ENCODE results near the gene CCSER1. TPM values are rescaled to one million over a fixed set of nuclear protein-coding genes. Genes with fewer than 3 reads are reported as not detected.
"Not testable (repeated sequence)": the region's sequence is repeated elsewhere in the genome, so short reads cannot be mapped to it uniquely, and the experiment has no call there.

CCSER1 gene
- total RNA-seq, 2 experiments from 2014 or later, result not detected

DNA sequence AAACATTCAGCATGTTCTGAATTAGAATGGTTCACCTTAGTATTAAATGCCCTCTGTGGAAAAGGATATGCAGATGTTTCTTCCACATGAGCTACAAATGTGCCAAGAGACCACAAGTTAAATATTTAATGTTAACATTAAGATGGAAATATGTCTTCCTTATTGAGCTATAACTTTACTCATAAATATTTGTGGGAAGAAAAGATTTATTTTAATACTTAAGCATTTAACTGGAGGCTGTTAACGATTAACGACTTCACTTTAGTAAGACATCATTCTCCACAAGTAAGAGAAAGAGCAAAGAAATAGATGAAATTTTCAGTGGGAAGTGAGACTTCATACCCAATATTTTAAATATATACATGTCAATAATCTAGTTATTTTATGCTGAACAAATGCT lies 1130.5 kb downstream of the CCSER1 start:
- no peaks in the 10 kb centered on the region for H3K4me1 ChIP-seq (ENCODE audit: insufficient read depth, low read length, poor library complexity, severe bottlenecking)
- H3K79me2 ChIP-seq (ENCODE audit: insufficient read depth, low read depth, low read length), result no peaks in the 10 kb centered on the region
- CTCF ChIA-PET (ENCODE audit: unreplicated experiment), result no interaction called here
- no peak for DNase-seq (ENCODE audit: low spot score)
- intact Hi-C loops (cut with micrococcal nuclease; ENCODE audit: unreplicated experiment), result no loop called here
- H4K20me1 ChIP-seq (ENCODE audit: insufficient read depth, low read length), result no peaks in the 10 kb centered on the region
- no TSS peak for BruUV-seq (replicated peaks)
- no peaks in the 10 kb centered on the region for H3K9me3 ChIP-seq (ENCODE audit: low read length)
- H3K9me2 ChIP-seq (ENCODE audit: insufficient read depth, low read length), result no peaks in the 10 kb centered on the region
- H3K4me3 ChIP-seq (ENCODE audit: low read depth, low read length, poor library complexity, severe bottlenecking), result no peak overlapping the region
- no peak overlapping the region for H2AFZ ChIP-seq (ENCODE audit: low read length)
- POLR2A ChIA-PET, result no interaction called here
- no peak overlapping the region for H3K27ac ChIP-seq (ENCODE audit: low read depth, low read length, poor library complexity, severe bottlenecking)
- no peak overlapping the region for H3K4me2 ChIP-seq (ENCODE audit: low read length)
- H3K36me3 ChIP-seq (ENCODE audit: insufficient read depth, low read length), result no peaks in the 10 kb centered on the region
- no peak for TF ChIP-seq EZH2phosphoT487 (IDR thresholded peaks at IDR 0.05; ENCODE audit: borderline replicate concordance, low read depth, low read length)
- TF ChIP-seq, protein P1, sequence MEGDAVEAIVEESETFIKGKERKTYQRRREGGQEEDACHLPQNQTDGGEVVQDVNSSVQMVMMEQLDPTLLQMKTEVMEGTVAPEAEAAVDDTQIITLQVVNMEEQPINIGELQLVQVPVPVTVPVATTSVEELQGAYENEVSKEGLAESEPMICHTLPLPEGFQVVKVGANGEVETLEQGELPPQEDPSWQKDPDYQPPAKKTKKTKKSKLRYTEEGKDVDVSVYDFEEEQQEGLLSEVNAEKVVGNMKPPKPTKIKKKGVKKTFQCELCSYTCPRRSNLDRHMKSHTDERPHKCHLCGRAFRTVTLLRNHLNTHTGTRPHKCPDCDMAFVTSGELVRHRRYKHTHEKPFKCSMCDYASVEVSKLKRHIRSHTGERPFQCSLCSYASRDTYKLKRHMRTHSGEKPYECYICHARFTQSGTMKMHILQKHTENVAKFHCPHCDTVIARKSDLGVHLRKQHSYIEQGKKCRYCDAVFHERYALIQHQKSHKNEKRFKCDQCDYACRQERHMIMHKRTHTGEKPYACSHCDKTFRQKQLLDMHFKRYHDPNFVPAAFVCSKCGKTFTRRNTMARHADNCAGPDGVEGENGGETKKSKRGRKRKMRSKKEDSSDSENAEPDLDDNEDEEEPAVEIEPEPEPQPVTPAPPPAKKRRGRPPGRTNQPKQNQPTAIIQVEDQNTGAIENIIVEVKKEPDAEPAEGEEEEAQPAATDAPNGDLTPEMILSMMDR (conservative IDR thresholded peaks at IDR 0.05; ENCODE audit: low read length), result no peak

DNA sequence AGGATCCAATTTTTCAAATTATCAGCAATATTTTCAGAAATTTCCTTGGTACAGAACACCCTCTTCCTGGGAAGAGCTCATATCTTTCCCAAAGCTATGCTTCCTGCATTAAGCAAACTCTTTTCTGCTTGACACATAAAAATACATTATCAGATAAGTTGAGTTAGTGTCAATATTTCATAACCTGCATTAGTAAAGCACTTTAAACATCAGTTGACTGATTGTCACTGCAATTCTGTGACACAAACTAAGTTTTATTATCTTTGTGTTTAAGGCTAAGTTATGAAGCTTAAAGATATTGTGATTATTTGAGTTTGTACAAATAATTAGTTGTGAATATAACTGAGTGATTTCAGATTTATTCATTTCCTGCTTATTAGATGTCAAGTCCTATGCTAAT lies 1131.1 kb downstream of the CCSER1 start:
- DNase-seq (ENCODE audit: low spot score), result no peak
- Histone ChIP-seq H3K4me1 (ENCODE audit: insufficient read depth, low read length, poor library complexity, severe bottlenecking) (no peaks in the 10 kb centered on the region), H4K20me1 (ENCODE audit: insufficient read depth, low read length) (no peaks in the 10 kb centered on the region), H3K79me2 (ENCODE audit: insufficient read depth, low read depth, low read length) (no peaks in the 10 kb centered on the region), H3K4me2 (ENCODE audit: low read length) (no peak overlapping the region), H3K9me3 (ENCODE audit: low read length) (no peaks in the 10 kb centered on the region), H3K4me3 (ENCODE audit: low read depth, low read length, poor library complexity, severe bottlenecking) (no peak overlapping the region), H2AFZ (ENCODE audit: low read length) (no peak overlapping the region), H3K36me3 (ENCODE audit: insufficient read depth, low read length) (no peaks in the 10 kb centered on the region), H3K27ac (ENCODE audit: low read depth, low read length, poor library complexity, severe bottlenecking) (no peak overlapping the region), H3K9me2 (ENCODE audit: insufficient read depth, low read length) (no peaks in the 10 kb centered on the region)
- BruUV-seq (replicated peaks), result no TSS peak
- ChIA-PET POLR2A (interaction anchor here (0.6 kb wide), 1 partner anchor 414 kb away, joined by 3 read pairs; no protein-coding TSS in a partner anchor), CTCF (ENCODE audit: unreplicated experiment) (no interaction called here)
- TF ChIP-seq EZH2phosphoT487 (IDR thresholded peaks at IDR 0.05; ENCODE audit: borderline replicate concordance, low read depth, low read length), result no peak
- TF ChIP-seq, protein P1 (conservative IDR thresholded peaks at IDR 0.05; ENCODE audit: low read length), result no peak
- intact Hi-C loops (cut with micrococcal nuclease; ENCODE audit: unreplicated experiment), result no loop called here

DNA sequence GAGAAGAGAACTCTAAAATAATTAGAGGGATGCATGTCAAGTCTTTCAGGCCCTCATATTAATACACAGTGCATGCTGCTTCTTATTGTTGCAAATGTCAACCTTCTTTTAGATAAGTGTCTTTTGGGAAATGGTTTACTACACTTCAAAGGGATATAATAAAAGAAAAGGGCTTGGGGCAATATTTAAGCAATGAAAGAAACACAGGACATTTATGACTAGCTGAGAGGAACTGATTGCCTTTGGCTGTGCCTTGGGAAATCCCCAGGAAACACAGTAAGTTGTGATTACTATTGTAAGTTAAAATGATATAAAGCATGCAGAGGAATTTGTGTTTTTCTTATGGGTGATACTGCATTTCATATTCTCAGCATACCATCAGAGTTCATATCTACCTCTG lies 1140.3 kb downstream of the CCSER1 start:
- no TSS peak for BruUV-seq (replicated peaks)
- TF ChIP-seq, protein P1 (conservative IDR thresholded peaks at IDR 0.05; ENCODE audit: low read length), result no peak
- TF ChIP-seq EZH2phosphoT487 (IDR thresholded peaks at IDR 0.05; ENCODE audit: borderline replicate concordance, low read depth, low read length), result no peak
- Histone ChIP-seq H3K4me2 (ENCODE audit: low read length) (no peak overlapping the region), H2AFZ (ENCODE audit: low read length) (no peak overlapping the region), H3K36me3 (ENCODE audit: insufficient read depth, low read length) (no peaks in the 10 kb centered on the region), H3K4me1 (ENCODE audit: insufficient read depth, low read length, poor library complexity, severe bottlenecking) (no peaks in the 10 kb centered on the region), H3K4me3 (ENCODE audit: low read depth, low read length, poor library complexity, severe bottlenecking) (no peak overlapping the region), H3K79me2 (ENCODE audit: insufficient read depth, low read depth, low read length) (no peaks in the 10 kb centered on the region), H3K9me2 (ENCODE audit: insufficient read depth, low read length) (no peaks in the 10 kb centered on the region), H3K9me3 (ENCODE audit: low read length) (no peaks in the 10 kb centered on the region), H4K20me1 (ENCODE audit: insufficient read depth, low read length) (no peaks in the 10 kb centered on the region), H3K27ac (ENCODE audit: low read depth, low read length, poor library complexity, severe bottlenecking) (no peak overlapping the region)
- ChIA-PET CTCF (ENCODE audit: unreplicated experiment) (no interaction called here), POLR2A (no interaction called here)
- intact Hi-C loops (cut with micrococcal nuclease; ENCODE audit: unreplicated experiment), result no loop called here
- no peak for DNase-seq (ENCODE audit: low spot score)

DNA sequence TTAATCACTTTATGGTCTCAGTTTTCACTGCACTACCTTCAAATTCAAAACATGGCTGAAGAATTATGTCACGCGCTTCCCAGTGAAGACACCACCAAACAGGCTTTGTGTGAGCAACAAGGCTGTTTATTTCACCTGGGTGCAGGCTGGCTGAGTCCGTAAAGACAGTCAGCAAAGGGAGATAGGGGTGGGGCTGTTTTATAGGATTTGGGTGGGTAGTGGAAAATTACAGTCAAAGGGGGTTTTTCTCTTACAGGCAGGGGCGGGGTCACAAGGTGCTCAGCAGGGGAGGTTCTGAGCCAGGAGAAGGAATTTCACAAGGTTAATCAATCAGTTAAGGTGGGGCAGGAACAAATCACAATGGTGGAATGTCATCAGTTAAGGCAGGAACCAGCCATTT lies 1141.3 kb downstream of the CCSER1 start:
- H3K4me2 ChIP-seq (ENCODE audit: low read length); H3K36me3 ChIP-seq (ENCODE audit: insufficient read depth, low read length); CTCF ChIA-PET (ENCODE audit: unreplicated experiment); BruUV-seq (replicated peaks); POLR2A ChIA-PET; H2AFZ ChIP-seq (ENCODE audit: low read length); H3K4me1 ChIP-seq (ENCODE audit: insufficient read depth, low read length, poor library complexity, severe bottlenecking); DNase-seq (ENCODE audit: low spot score); intact Hi-C loops (cut with micrococcal nuclease; ENCODE audit: unreplicated experiment); H3K9me3 ChIP-seq (ENCODE audit: low read length); H3K4me3 ChIP-seq (ENCODE audit: low read depth, low read length, poor library complexity, severe bottlenecking); H3K9me2 ChIP-seq (ENCODE audit: insufficient read depth, low read length); H3K79me2 ChIP-seq (ENCODE audit: insufficient read depth, low read depth, low read length); H4K20me1 ChIP-seq (ENCODE audit: insufficient read depth, low read length); H3K27ac ChIP-seq (ENCODE audit: low read depth, low read length, poor library complexity, severe bottlenecking): not testable (repeated sequence)
